Endodermal cell (in vitro differentiated cells): ENCODE results near the gene TPSB2. TPM values are rescaled to one million over a fixed set of nuclear protein-coding genes. Genes with fewer than 3 reads are reported as not detected.
"Not testable (repeated sequence)": the region's sequence is repeated elsewhere in the genome, so short reads cannot be mapped to it uniquely, and the experiment has no call there.

Experiments
- DNase-seq: peaks from one replicate; pipeline ENCODE4 v3.0.0-alpha.2; 2017
- H3K27ac ChIP-seq: 2 replicates; pipeline ENCODE4 v1.5.1; 2013; ENCODE audit warnings: mild to moderate bottlenecking, low read depth, low read length, moderate library complexity
- H3K27me3 ChIP-seq: 2 replicates; pipeline ENCODE4 v1.6.1; 2013; ENCODE audit warnings: mild to moderate bottlenecking, low read length, moderate library complexity; ENCODE audit not compliant: insufficient read depth, control insufficient read depth, poor library complexity, severe bottlenecking
- H3K36me3 ChIP-seq: 2 replicates; pipeline ENCODE4 v1.7.0; 2013; ENCODE audit warnings: mild to moderate bottlenecking, low read length, moderate library complexity; ENCODE audit not compliant: control insufficient read depth, insufficient read depth
- H3K4me1 ChIP-seq: one replicate; pipeline ENCODE4 v1.7.0; 2013; ENCODE audit warnings: low read length; ENCODE audit not compliant: control insufficient read depth, insufficient read depth
- H3K4me3 ChIP-seq: 2 replicates; pipeline ENCODE4 v1.5.1; 2013; ENCODE audit warnings: mild to moderate bottlenecking, low read length, moderate library complexity
- H3K9ac ChIP-seq: 2 replicates; pipeline ENCODE4 v1.6.1; 2013; ENCODE audit warnings: mild to moderate bottlenecking, low read length, moderate library complexity; ENCODE audit not compliant: poor library complexity, severe bottlenecking; ENCODE audit errors: extremely low read depth
- H3K9me3 ChIP-seq: 2 replicates; pipeline ENCODE4 v1.6.1; 2013; ENCODE audit warnings: mild to moderate bottlenecking, low read length, moderate library complexity; ENCODE audit not compliant: control insufficient read depth
- H3K27ac Mint-ChIP-seq: 2 replicates; pipeline ENCODE4 v1.8.0; 2020; ENCODE audit warnings: mixed read lengths
- H3K27me3 Mint-ChIP-seq: 2 replicates; pipeline ENCODE4 v1.8.0; 2021; ENCODE audit warnings: mild to moderate bottlenecking, mixed read lengths; ENCODE audit not compliant: insufficient read depth
- H3K36me3 Mint-ChIP-seq: 2 replicates; pipeline ENCODE4 v1.8.0; 2020; ENCODE audit warnings: low read depth, mixed read lengths
- H3K4me1 Mint-ChIP-seq: 2 replicates; pipeline ENCODE4 v1.8.0; 2020; ENCODE audit warnings: mixed read lengths
- H3K4me3 Mint-ChIP-seq: 2 replicates; pipeline ENCODE4 v1.8.0; 2020; ENCODE audit warnings: mild to moderate bottlenecking, moderate library complexity, mixed read lengths
- H3K9me3 Mint-ChIP-seq: 2 replicates; pipeline ENCODE4 v1.8.0; 2020; ENCODE audit warnings: mild to moderate bottlenecking, mixed read lengths
- CTCF ChIP-seq: fragments of 200-600 bp; sonication (generic); conservative IDR thresholded peaks from 2 replicates; pipeline ENCODE4 v1.5.0; 2021; ENCODE audit warnings: antibody characterized with exemption, mild to moderate bottlenecking
- WGBS, 2 experiments: methylation state at CpG; one replicate each; pipeline versions ENCODE4 v1.1.5 to v1.1.7; 2013; ENCODE audit warnings: missing lambda C conversion rate in 2 of 2, mixed read lengths in 1 of 2; ENCODE audit not compliant: insufficient coverage in 1 of 2, insufficient read length in 1 of 2; 5-methylcytosine and 5-hydroxymethylcytosine counted together
- total RNA-seq, 2 donors: library from RNA; stranded (reverse); fragmentation: NEBNext Ultra II Directional in 1 of 2; extraction: Animal tissue kit (Norgen Biotek cat#: 25700) in 1 of 2; gene quantifications; 2 replicates in 1 of 2; 3 replicates in 1 of 2; pipeline ENCODE4 v1.2.1, GENCODE V29; 2021

Gene TPSB2
- total RNA-seq, 2 donors from 2014 or later: not detected

GRCh38 chr16:1193143-1193824 lies 36.7 kb downstream of the TPSB2 start:
- Mint-ChIP-seq H3K4me1 (no peaks in the 10 kb centered on the region), H3K27me3 (no peaks in the 10 kb centered on the region), H3K4me3 (no peak overlapping the region), H3K27ac (no peak overlapping the region), H3K9me3 (no peaks in the 10 kb centered on the region), H3K36me3 (peaks cover 6% of the 10 kb centered on the region)
- Histone ChIP-seq H3K36me3 (no peaks in the 10 kb centered on the region), H3K9me3 (no peaks in the 10 kb centered on the region), H3K4me1 (no peaks in the 10 kb centered on the region), H3K4me3 (no peak overlapping the region), H3K9ac (no peak overlapping the region), H3K27me3 (no peaks in the 10 kb centered on the region), H3K27ac (no peak overlapping the region)
- TF ChIP-seq CTCF: no peak
- WGBS, 2 experiments: 88 to 90% methylated on average over 23 to 30 of the region's 30 CpGs
- no peak for DNase-seq

- DNase-seq: no peak
- TF ChIP-seq CTCF: no peak
- no peaks in the 10 kb centered on the region for H3K27me3 Mint-ChIP-seq
- Histone ChIP-seq H3K36me3 (no peaks in the 10 kb centered on the region), H3K27ac (no peak overlapping the region), H3K27me3 (no peaks in the 10 kb centered on the region), H3K4me3 (no peak overlapping the region), H3K9me3 (no peaks in the 10 kb centered on the region), H3K4me1 (no peaks in the 10 kb centered on the region), H3K9ac (no peak overlapping the region)
- H3K27ac Mint-ChIP-seq: no peak overlapping the region
- no peaks in the 10 kb centered on the region for H3K9me3 Mint-ChIP-seq
- H3K36me3 Mint-ChIP-seq: peaks cover 6% of the 10 kb centered on the region
- H3K4me3 Mint-ChIP-seq: no peak overlapping the region
- no peaks in the 10 kb centered on the region for H3K4me1 Mint-ChIP-seq
- 90 to 94% methylated on average over 5 to 9 of the region's 9 CpGs for WGBS, 2 experiments
These were observed 37.5 kb downstream of the TPSB2 start for GRCh38 chr16:1192384-1193073.

- WGBS, 2 experiments: 94 to 100% methylated on average over 6 to 11 of the region's 11 CpGs
- not testable (repeated sequence) for DNase-seq, H3K9me3 Mint-ChIP-seq
These were observed 39.2 kb downstream of the TPSB2 start for GRCh38 chr16:1190789-1191188.

More at GRCh38 chr16:1190789-1191188, 39.2 kb downstream of the TPSB2 start:
- H3K4me3 Mint-ChIP-seq, H3K27ac Mint-ChIP-seq, H3K27ac ChIP-seq, H3K27me3 Mint-ChIP-seq, H3K4me1 ChIP-seq, H3K27me3 ChIP-seq, H3K9ac ChIP-seq, H3K9me3 ChIP-seq, H3K4me3 ChIP-seq, H3K36me3 ChIP-seq, H3K36me3 Mint-ChIP-seq, H3K4me1 Mint-ChIP-seq: not testable (repeated sequence)
